ENCODE measurements around the gene PCDHA1.

PCDHA1 gene

GRCh38 chr5:140934964-140935606, 149.1 kb downstream of the PCDHA1 start:
- Histone ChIP-seq H3K4me3 (ENCODE audit: low read depth, low read length) (no peak overlapping the region), H3K36me3 (ENCODE audit: control insufficient read depth in 2 of 2, insufficient read depth in 1 of 2, low read length in 2 of 2) (no peaks in the 10 kb centered on the region), H3K4me1 (ENCODE audit: control insufficient read depth, insufficient read depth, low read length) (no peaks in the 10 kb centered on the region), H3K9me3 (ENCODE audit: control insufficient read depth, insufficient read depth, low read depth, low read length) (no peaks in the 10 kb centered on the region), H3K27ac (ENCODE audit: extremely low read depth, low read depth, low read length) (no peak overlapping the region)
- TF ChIP-seq ZBTB21 (tag by site-specific recombination; IDR thresholded peaks at IDR 0.05): no peak
- TF ChIP-seq ZNF335 (tag by site-specific recombination; conservative IDR thresholded peaks at IDR 0.05): no peak
- TF ChIP-seq ZSCAN23 (tag by site-specific recombination; IDR thresholded peaks at IDR 0.05): no peak
- TF ChIP-seq ZNF530 (tag by site-specific recombination; IDR thresholded peaks at IDR 0.05; ENCODE audit: low read depth): no peak
- TF ChIP-seq ZNF394 (tag by site-specific recombination; IDR thresholded peaks at IDR 0.05; ENCODE audit: borderline replicate concordance): no peak
- TF ChIP-seq ZNF48 (tag by site-specific recombination; IDR thresholded peaks at IDR 0.05): no peak
- no peak for TF ChIP-seq ZNF175 (tag by site-specific recombination; IDR thresholded peaks at IDR 0.05)
- no peak for TF ChIP-seq ZNF416 (tag by site-specific recombination; IDR thresholded peaks at IDR 0.05)
- no peak for TF ChIP-seq ZNF623 (tag by site-specific recombination; IDR thresholded peaks at IDR 0.05)
- TF ChIP-seq, protein P1, sequence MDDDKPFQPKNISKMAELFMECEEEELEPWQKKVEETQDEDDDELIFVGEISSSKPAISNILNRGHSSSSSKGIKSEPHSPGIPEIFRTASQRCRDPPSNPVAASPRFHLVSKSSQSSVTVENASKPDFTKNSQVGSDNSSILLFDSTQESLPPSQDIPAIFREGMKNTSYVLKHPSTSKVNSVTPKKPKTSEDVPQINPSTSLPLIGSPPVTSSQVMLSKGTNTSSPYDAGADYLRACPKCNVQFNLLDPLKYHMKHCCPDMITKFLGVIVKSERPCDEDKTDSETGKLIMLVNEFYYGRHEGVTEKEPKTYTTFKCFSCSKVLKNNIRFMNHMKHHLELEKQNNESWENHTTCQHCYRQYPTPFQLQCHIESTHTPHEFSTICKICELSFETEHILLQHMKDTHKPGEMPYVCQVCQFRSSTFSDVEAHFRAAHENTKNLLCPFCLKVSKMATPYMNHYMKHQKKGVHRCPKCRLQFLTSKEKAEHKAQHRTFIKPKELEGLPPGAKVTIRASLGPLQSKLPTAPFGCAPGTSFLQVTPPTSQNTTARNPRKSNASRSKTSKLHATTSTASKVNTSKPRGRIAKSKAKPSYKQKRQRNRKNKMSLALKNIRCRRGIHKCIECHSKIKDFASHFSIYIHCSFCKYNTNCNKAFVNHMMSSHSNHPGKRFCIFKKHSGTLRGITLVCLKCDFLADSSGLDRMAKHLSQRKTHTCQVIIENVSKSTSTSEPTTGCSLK (tag by site-specific recombination; IDR thresholded peaks at IDR 0.05): no peak
- no peak for TF ChIP-seq ZNF600 (tag by site-specific recombination; IDR thresholded peaks at IDR 0.05)
- no peak for TF ChIP-seq ZNF529 (tag by site-specific recombination; IDR thresholded peaks at IDR 0.05; ENCODE audit: insufficient replicate concordance)
- no peak for TF ChIP-seq ZNF621 (tag by site-specific recombination; IDR thresholded peaks at IDR 0.05)
- TF ChIP-seq ZBTB7A (tag by site-specific recombination; IDR thresholded peaks at IDR 0.05; ENCODE audit: low read depth): no peak
- TF ChIP-seq REPIN1 (tag by site-specific recombination; IDR thresholded peaks at IDR 0.05; ENCODE audit: low read depth): no peak
- no peak for TF ChIP-seq ZNF114 (tag by site-specific recombination; IDR thresholded peaks at IDR 0.05)
- no peak for TF ChIP-seq YY2 (tag by site-specific recombination; IDR thresholded peaks at IDR 0.05)
- no peak for TF ChIP-seq ZNF677 (tag by site-specific recombination; IDR thresholded peaks at IDR 0.05)
- TF ChIP-seq ZNF707 (tag by site-specific recombination; IDR thresholded peaks at IDR 0.05): no peak
- CTCF ChIA-PET: interaction anchor here (0.6 to 2.8 kb wide), 6 partner anchors 8 to 385 kb away, joined by 3 to 17 read pairs (median 4); partner anchors contain the start of gene PCDHAC1
- POLR2A ChIA-PET: no interaction called here

- Histone ChIP-seq H3K9me3 (ENCODE audit: control insufficient read depth, insufficient read depth, low read depth, low read length) (no peaks in the 10 kb centered on the region), H3K4me3 (ENCODE audit: low read depth, low read length) (no peak overlapping the region), H3K4me1 (ENCODE audit: control insufficient read depth, insufficient read depth, low read length) (no peaks in the 10 kb centered on the region), H3K27ac (ENCODE audit: extremely low read depth, low read depth, low read length) (no peak overlapping the region), H3K36me3 (ENCODE audit: control insufficient read depth in 2 of 2, insufficient read depth in 1 of 2, low read length in 2 of 2) (no peaks in the 10 kb centered on the region)
- TF ChIP-seq ZNF521 (tag by site-specific recombination; IDR thresholded peaks at IDR 0.05): no peak
- TF ChIP-seq, protein P2, sequence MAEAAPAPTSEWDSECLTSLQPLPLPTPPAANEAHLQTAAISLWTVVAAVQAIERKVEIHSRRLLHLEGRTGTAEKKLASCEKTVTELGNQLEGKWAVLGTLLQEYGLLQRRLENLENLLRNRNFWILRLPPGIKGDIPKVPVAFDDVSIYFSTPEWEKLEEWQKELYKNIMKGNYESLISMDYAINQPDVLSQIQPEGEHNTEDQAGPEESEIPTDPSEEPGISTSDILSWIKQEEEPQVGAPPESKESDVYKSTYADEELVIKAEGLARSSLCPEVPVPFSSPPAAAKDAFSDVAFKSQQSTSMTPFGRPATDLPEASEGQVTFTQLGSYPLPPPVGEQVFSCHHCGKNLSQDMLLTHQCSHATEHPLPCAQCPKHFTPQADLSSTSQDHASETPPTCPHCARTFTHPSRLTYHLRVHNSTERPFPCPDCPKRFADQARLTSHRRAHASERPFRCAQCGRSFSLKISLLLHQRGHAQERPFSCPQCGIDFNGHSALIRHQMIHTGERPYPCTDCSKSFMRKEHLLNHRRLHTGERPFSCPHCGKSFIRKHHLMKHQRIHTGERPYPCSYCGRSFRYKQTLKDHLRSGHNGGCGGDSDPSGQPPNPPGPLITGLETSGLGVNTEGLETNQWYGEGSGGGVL (tag by site-specific recombination; IDR thresholded peaks at IDR 0.05): no peak
- no peak for TF ChIP-seq ZNF664 (tag by site-specific recombination; IDR thresholded peaks at IDR 0.05)
- TF ChIP-seq, protein P3, sequence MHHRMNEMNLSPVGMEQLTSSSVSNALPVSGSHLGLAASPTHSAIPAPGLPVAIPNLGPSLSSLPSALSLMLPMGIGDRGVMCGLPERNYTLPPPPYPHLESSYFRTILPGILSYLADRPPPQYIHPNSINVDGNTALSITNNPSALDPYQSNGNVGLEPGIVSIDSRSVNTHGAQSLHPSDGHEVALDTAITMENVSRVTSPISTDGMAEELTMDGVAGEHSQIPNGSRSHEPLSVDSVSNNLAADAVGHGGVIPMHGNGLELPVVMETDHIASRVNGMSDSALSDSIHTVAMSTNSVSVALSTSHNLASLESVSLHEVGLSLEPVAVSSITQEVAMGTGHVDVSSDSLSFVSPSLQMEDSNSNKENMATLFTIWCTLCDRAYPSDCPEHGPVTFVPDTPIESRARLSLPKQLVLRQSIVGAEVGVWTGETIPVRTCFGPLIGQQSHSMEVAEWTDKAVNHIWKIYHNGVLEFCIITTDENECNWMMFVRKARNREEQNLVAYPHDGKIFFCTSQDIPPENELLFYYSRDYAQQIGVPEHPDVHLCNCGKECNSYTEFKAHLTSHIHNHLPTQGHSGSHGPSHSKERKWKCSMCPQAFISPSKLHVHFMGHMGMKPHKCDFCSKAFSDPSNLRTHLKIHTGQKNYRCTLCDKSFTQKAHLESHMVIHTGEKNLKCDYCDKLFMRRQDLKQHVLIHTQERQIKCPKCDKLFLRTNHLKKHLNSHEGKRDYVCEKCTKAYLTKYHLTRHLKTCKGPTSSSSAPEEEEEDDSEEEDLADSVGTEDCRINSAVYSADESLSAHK (tag by site-specific recombination; IDR thresholded peaks at IDR 0.05): no peak
- no peak for TF ChIP-seq KLF16 (tag by site-specific recombination; IDR thresholded peaks at IDR 0.05)
- TF ChIP-seq, protein P4, sequence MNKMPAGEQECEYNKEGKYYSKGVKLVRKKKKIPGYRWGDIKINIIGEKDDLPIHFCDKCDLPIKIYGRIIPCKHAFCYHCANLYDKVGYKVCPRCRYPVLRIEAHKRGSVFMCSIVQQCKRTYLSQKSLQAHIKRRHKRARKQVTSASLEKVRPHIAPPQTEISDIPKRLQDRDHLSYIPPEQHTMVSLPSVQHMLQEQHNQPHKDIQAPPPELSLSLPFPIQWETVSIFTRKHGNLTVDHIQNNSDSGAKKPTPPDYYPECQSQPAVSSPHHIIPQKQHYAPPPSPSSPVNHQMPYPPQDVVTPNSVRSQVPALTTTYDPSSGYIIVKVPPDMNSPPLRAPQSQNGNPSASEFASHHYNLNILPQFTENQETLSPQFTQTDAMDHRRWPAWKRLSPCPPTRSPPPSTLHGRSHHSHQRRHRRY (tag by site-specific recombination; IDR thresholded peaks at IDR 0.05): no peak
- no peak for TF ChIP-seq TRIM28 (IDR thresholded peaks at IDR 0.05; ENCODE audit: borderline replicate concordance, low read length)
- ChIA-PET POLR2A (no interaction called here), CTCF (no interaction called here)
Measured at GRCh38 chr5:140946578-140946977, 160.6 kb downstream of the PCDHA1 start.
